ENCODE data around the gene WDR20.

Gene WDR20

DNA sequence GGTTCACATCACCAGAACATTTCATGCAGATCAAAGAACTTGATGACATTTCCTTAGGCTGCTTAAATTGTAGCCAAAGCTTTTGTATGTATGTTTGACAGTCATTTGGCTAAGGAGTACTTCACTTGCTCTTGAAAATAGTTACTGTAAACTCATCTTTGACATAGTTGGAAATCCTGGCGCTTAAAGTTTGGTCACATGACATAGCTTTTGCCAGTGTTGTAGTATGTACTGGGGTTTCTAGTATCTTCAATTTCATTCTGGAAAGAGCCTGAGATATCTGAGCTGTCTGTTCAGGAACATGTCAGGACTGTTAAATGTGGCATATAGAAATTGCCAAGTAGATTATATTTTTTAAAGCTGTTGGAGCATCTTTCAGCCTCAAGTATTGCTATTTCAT is 55.7 kb downstream of the WDR20 start:
- Histone ChIP-seq H3K9me3 (ENCODE audit: control insufficient read depth, low read length) (no peaks in the 10 kb centered on the region), H3K27ac (ENCODE audit: insufficient read depth, low read depth, low read length, poor library complexity, severe bottlenecking) (no peak overlapping the region), H3K4me1 (ENCODE audit: control insufficient read depth, insufficient read depth, low read length) (no peaks in the 10 kb centered on the region), H3K4me3 (ENCODE audit: insufficient read depth, low read depth, low read length) (no peak overlapping the region), H3K27me3 (ENCODE audit: control insufficient read depth, insufficient read depth, low read length, poor library complexity, severe bottlenecking) (no peaks in the 10 kb centered on the region), H3K36me3 (ENCODE audit: control insufficient read depth, insufficient read depth, low read length) (peaks cover 9% of the 10 kb centered on the region)
- WGBS, 2 experiments, result 90 to 96% methylated on average over 1 of the region's 1 CpG

GRCh38 chr14:102196039-102196901 is 56.6 kb downstream of the WDR20 start:
- H3K27ac ChIP-seq (ENCODE audit: insufficient read depth, low read depth, low read length, poor library complexity, severe bottlenecking), result no peak overlapping the region
- peaks cover 9% of the 10 kb centered on the region for H3K36me3 ChIP-seq (ENCODE audit: control insufficient read depth, insufficient read depth, low read length)
- H3K4me1 ChIP-seq (ENCODE audit: control insufficient read depth, insufficient read depth, low read length), result no peaks in the 10 kb centered on the region
- 88 to 91% methylated on average over 6 of the region's 6 CpGs for WGBS, 2 experiments
- H3K27me3 ChIP-seq (ENCODE audit: control insufficient read depth, insufficient read depth, low read length, poor library complexity, severe bottlenecking), result no peaks in the 10 kb centered on the region
- H3K9me3 ChIP-seq (ENCODE audit: control insufficient read depth, low read length), result no peaks in the 10 kb centered on the region
- H3K4me3 ChIP-seq (ENCODE audit: insufficient read depth, low read depth, low read length), result no peak overlapping the region

DNA sequence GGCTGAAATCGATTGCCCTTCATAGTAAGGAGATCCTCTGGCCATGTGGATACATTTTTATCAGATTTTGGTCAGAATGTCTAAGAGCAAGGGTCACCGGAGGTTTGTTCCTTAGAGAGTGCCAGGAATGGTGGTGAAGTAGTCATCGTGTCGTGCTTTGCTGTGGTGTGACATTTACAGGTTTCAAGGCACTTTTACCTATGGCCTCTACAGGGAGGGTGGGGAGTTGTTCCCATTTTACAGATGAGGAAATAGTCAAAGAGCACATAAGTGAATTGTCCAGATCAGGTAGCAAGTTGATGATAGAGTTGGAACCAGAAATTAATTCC is 57.2 kb downstream of the WDR20 start:
- peaks cover 9% of the 10 kb centered on the region for H3K36me3 ChIP-seq (ENCODE audit: control insufficient read depth, insufficient read depth, low read length)
- H3K9me3 ChIP-seq (ENCODE audit: control insufficient read depth, low read length), result no peaks in the 10 kb centered on the region
- WGBS, 2 experiments, result 69 to 72% methylated on average over 4 of the region's 4 CpGs
- H3K4me3 ChIP-seq (ENCODE audit: insufficient read depth, low read depth, low read length), result no peak overlapping the region
- H3K27ac ChIP-seq (ENCODE audit: insufficient read depth, low read depth, low read length, poor library complexity, severe bottlenecking), result no peak overlapping the region
- H3K4me1 ChIP-seq (ENCODE audit: control insufficient read depth, insufficient read depth, low read length), result no peaks in the 10 kb centered on the region
- H3K27me3 ChIP-seq (ENCODE audit: control insufficient read depth, insufficient read depth, low read length, poor library complexity, severe bottlenecking), result no peaks in the 10 kb centered on the region

- 96 to 97% methylated on average over 5 of the region's 5 CpGs for WGBS, 2 experiments
- H3K27ac ChIP-seq (ENCODE audit: insufficient read depth, low read depth, low read length, poor library complexity, severe bottlenecking), result no peak overlapping the region
- no peak overlapping the region for H3K4me3 ChIP-seq (ENCODE audit: insufficient read depth, low read depth, low read length)
- H3K27me3 ChIP-seq (ENCODE audit: control insufficient read depth, insufficient read depth, low read length, poor library complexity, severe bottlenecking), result no peaks in the 10 kb centered on the region
- peaks cover 9% of the 10 kb centered on the region for H3K36me3 ChIP-seq (ENCODE audit: control insufficient read depth, insufficient read depth, low read length)
- no peaks in the 10 kb centered on the region for H3K9me3 ChIP-seq (ENCODE audit: control insufficient read depth, low read length)
- no peaks in the 10 kb centered on the region for H3K4me1 ChIP-seq (ENCODE audit: control insufficient read depth, insufficient read depth, low read length)
Measured at GRCh38 chr14:102197317-102197853, 57.7 kb downstream of the WDR20 start.

GRCh38 chr14:102200690-102201352 is 61.1 kb downstream of the WDR20 start:
- 96% methylated on average over 9 of the region's 9 CpGs for WGBS, 2 experiments
- Histone ChIP-seq H3K9me3 (ENCODE audit: control insufficient read depth, low read length) (no peaks in the 10 kb centered on the region), H3K4me1 (ENCODE audit: control insufficient read depth, insufficient read depth, low read length) (no peaks in the 10 kb centered on the region), H3K36me3 (ENCODE audit: control insufficient read depth, insufficient read depth, low read length) (peaks cover 15% of the 10 kb centered on the region), H3K27ac (ENCODE audit: insufficient read depth, low read depth, low read length, poor library complexity, severe bottlenecking) (no peak overlapping the region), H3K27me3 (ENCODE audit: control insufficient read depth, insufficient read depth, low read length, poor library complexity, severe bottlenecking) (no peaks in the 10 kb centered on the region), H3K4me3 (ENCODE audit: insufficient read depth, low read depth, low read length) (no peak overlapping the region)

- H3K36me3 ChIP-seq (ENCODE audit: control insufficient read depth, insufficient read depth, low read length), result peaks cover 14% of the 10 kb centered on the region
- 91 to 95% methylated on average over 8 to 9 of the region's 9 CpGs for WGBS, 2 experiments
Measured at GRCh38 chr14:102201353-102201738, 61.6 kb downstream of the WDR20 start.

GRCh38 chr14:102201776-102202175 is 62.1 kb downstream of the WDR20 start:
- 86 to 87% methylated on average over 4 of the region's 4 CpGs for WGBS, 2 experiments
- H3K4me3 ChIP-seq (ENCODE audit: insufficient read depth, low read depth, low read length), result no peak overlapping the region
- H3K9me3 ChIP-seq (ENCODE audit: control insufficient read depth, low read length), result no peaks in the 10 kb centered on the region
- no peak overlapping the region for H3K27ac ChIP-seq (ENCODE audit: insufficient read depth, low read depth, low read length, poor library complexity, severe bottlenecking)
- H3K27me3 ChIP-seq (ENCODE audit: control insufficient read depth, insufficient read depth, low read length, poor library complexity, severe bottlenecking), result no peaks in the 10 kb centered on the region
- H3K36me3 ChIP-seq (ENCODE audit: control insufficient read depth, insufficient read depth, low read length), result peaks cover 10% of the 10 kb centered on the region
- no peaks in the 10 kb centered on the region for H3K4me1 ChIP-seq (ENCODE audit: control insufficient read depth, insufficient read depth, low read length)

More at GRCh38 chr14:102201353-102201738, 61.6 kb downstream of the WDR20 start:
- Histone ChIP-seq H3K4me3 (ENCODE audit: insufficient read depth, low read depth, low read length) (no peak overlapping the region), H3K9me3 (ENCODE audit: control insufficient read depth, low read length) (no peaks in the 10 kb centered on the region), H3K4me1 (ENCODE audit: control insufficient read depth, insufficient read depth, low read length) (no peaks in the 10 kb centered on the region), H3K27ac (ENCODE audit: insufficient read depth, low read depth, low read length, poor library complexity, severe bottlenecking) (no peak overlapping the region), H3K27me3 (ENCODE audit: control insufficient read depth, insufficient read depth, low read length, poor library complexity, severe bottlenecking) (no peaks in the 10 kb centered on the region)

DNA sequence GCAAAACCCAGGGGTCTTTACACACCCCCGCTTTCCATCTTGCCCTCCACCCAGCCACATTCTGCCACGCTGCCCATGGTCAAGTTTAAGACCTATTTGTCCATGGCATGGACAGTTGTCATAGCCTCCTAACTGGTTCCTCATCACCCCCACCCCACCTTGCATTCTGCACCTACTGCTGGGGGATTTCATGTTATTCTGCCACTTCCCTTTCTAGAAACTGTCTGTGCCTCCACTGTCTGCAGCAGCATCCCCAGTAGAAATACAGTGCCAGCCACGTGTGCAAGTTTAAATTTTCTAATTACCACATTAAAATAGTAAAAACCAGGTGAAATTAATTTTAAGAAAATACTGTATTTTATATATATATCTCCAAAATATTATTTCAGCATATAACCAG is 63.2 kb downstream of the WDR20 start:
- H3K9me3 ChIP-seq (ENCODE audit: control insufficient read depth, low read length), result no peaks in the 10 kb centered on the region
- no peak overlapping the region for H3K27ac ChIP-seq (ENCODE audit: insufficient read depth, low read depth, low read length, poor library complexity, severe bottlenecking)
- H3K27me3 ChIP-seq (ENCODE audit: control insufficient read depth, insufficient read depth, low read length, poor library complexity, severe bottlenecking), result no peaks in the 10 kb centered on the region
- H3K4me3 ChIP-seq (ENCODE audit: insufficient read depth, low read depth, low read length), result no peak overlapping the region
- WGBS, 2 experiments, result 94 to 97% methylated on average over 2 of the region's 3 CpGs
- peaks cover 6% of the 10 kb centered on the region for H3K36me3 ChIP-seq (ENCODE audit: control insufficient read depth, insufficient read depth, low read length)
- H3K4me1 ChIP-seq (ENCODE audit: control insufficient read depth, insufficient read depth, low read length), result no peaks in the 10 kb centered on the region

GRCh38 chr14:102203382-102203781 is 63.7 kb downstream of the WDR20 start:
- Histone ChIP-seq H3K4me1 (ENCODE audit: control insufficient read depth, insufficient read depth, low read length) (no peaks in the 10 kb centered on the region), H3K9me3 (ENCODE audit: control insufficient read depth, low read length) (no peaks in the 10 kb centered on the region), H3K27me3 (ENCODE audit: control insufficient read depth, insufficient read depth, low read length, poor library complexity, severe bottlenecking) (no peaks in the 10 kb centered on the region), H3K4me3 (ENCODE audit: insufficient read depth, low read depth, low read length) (no peak overlapping the region), H3K27ac (ENCODE audit: insufficient read depth, low read depth, low read length, poor library complexity, severe bottlenecking) (no peak overlapping the region), H3K36me3 (ENCODE audit: control insufficient read depth, insufficient read depth, low read length) (peaks cover 6% of the 10 kb centered on the region)
- WGBS, 2 experiments, result 88 to 89% methylated on average over 6 of the region's 6 CpGs

DNA sequence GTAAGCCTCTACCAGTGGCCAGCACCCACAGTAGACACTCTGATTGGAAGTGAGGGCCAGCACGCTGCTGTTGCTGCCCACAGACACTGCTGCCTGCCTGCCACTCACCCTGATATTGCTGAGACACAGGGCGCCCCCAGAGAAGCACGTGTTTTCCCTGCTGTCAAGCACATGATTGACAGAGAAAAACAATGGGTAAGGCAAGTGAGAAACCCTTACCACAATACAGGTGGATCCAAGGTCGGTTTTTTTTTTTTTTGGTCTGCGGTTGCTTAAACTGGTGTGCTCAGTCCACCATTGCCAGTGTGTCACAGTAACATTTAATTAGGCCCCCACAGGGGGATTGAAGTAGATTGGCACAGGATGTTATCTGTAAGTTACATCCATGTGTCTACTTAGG is 65.9 kb downstream of the WDR20 start:
- H3K27ac ChIP-seq (ENCODE audit: insufficient read depth, low read depth, low read length, poor library complexity, severe bottlenecking), result no peak overlapping the region
- peaks cover 6% of the 10 kb centered on the region for H3K36me3 ChIP-seq (ENCODE audit: control insufficient read depth, insufficient read depth, low read length)
- no peaks in the 10 kb centered on the region for H3K9me3 ChIP-seq (ENCODE audit: control insufficient read depth, low read length)
- 92 to 94% methylated on average over 4 to 5 of the region's 5 CpGs for WGBS, 2 experiments
- H3K4me3 ChIP-seq (ENCODE audit: insufficient read depth, low read depth, low read length), result no peak overlapping the region
- no peaks in the 10 kb centered on the region for H3K4me1 ChIP-seq (ENCODE audit: control insufficient read depth, insufficient read depth, low read length)
- H3K27me3 ChIP-seq (ENCODE audit: control insufficient read depth, insufficient read depth, low read length, poor library complexity, severe bottlenecking), result no peaks in the 10 kb centered on the region
